H1 (cell line): ENCODE results near the gene FMNL2. TPM values are rescaled to one million over a fixed set of nuclear protein-coding genes. Genes with fewer than 3 reads are reported as not detected.

Source experiments
- CTCF ChIA-PET: fragments of 300-600 bp; sonication (Branson Sonifier 250); formaldehyde crosslinking; loops from one replicate; lab custom pipeline; 2021; ENCODE audit not compliant: partially characterized antibody; lab: Charles Lee
- POLR2A ChIA-PET: fragments of 300-600 bp; sonication (Branson Sonifier 250); formaldehyde crosslinking; loops from one replicate; lab custom pipeline; 2021; ENCODE audit warnings: inconsistent platforms; ENCODE audit not compliant: partially characterized antibody; lab: Charles Lee
- DNase-seq, 2 experiments: peaks; one replicate each; pipeline versions ENCODE4 v3.0.0 to v3.0.0-alpha.2; 2010 to 2022; ENCODE audit warnings: low spot score in 2 of 2, low read depth in 1 of 2, mixed read lengths in 1 of 2
- FAIRE-seq: peaks from 2 replicates; lab custom pipeline; 2011; peaks lifted over from hg19 to GRCh38; lab: Jason Lieb, UNC
- H2AFZ ChIP-seq: 2 replicates; pipeline ENCODE4 v1.8.1; 2012; ENCODE audit warnings: low read length, inconsistent platforms
- H2AK5ac ChIP-seq: 2 replicates; pipeline ENCODE4 v1.6.1; 2013; ENCODE audit warnings: low read depth, low read length
- H2BK120ac ChIP-seq: replicated peaks from 2 replicates; pipeline ENCODE3; 2013; ENCODE audit warnings: low read depth, low read length, inconsistent platforms
- H2BK12ac ChIP-seq: 2 replicates; pipeline ENCODE4 v1.6.1; 2013; ENCODE audit warnings: low read depth, low read length
- H2BK15ac ChIP-seq: 2 replicates; pipeline ENCODE4 v1.6.1; 2013; ENCODE audit warnings: low read length
- H2BK20ac ChIP-seq: 2 replicates; pipeline ENCODE4 v1.6.1; 2013; ENCODE audit warnings: low read length
- H2BK5ac ChIP-seq: 2 replicates; pipeline ENCODE4 v1.6.1; 2013; ENCODE audit warnings: low read depth, low read length
- H3K14ac ChIP-seq: 2 replicates; pipeline ENCODE4 v1.6.1; 2013; ENCODE audit warnings: inconsistent platforms; ENCODE audit not compliant: insufficient read length
- H3K18ac ChIP-seq: 2 replicates; pipeline ENCODE4 v1.6.1; 2013; ENCODE audit warnings: low read length; ENCODE audit errors: extremely low read depth
- H3K23ac ChIP-seq: 2 replicates; pipeline ENCODE4 v1.6.1; 2013; ENCODE audit warnings: inconsistent platforms; ENCODE audit not compliant: insufficient read length
- H3K23me2 ChIP-seq: 2 replicates; pipeline ENCODE4 v1.6.1; 2013; ENCODE audit warnings: low read depth, low read length
- H3K27ac ChIP-seq: 2 replicates; pipeline ENCODE4 v1.6.1; 2011; ENCODE audit warnings: low read depth, low read length, inconsistent platforms
- H3K27me3 ChIP-seq, 4 experiments: replicated peaks in 1 of 4; 1 replicate in 1 of 4; 2 replicates in 3 of 4; pipeline versions ENCODE4 v1.6.1 to v1.8.1; 2011 to 2013; ENCODE audit warnings: low read length in 3 of 4, mild to moderate bottlenecking in 3 of 4, inconsistent platforms in 2 of 4, mixed read lengths in 2 of 4, moderate library complexity in 1 of 4; ENCODE audit not compliant: control insufficient read depth in 3 of 4, insufficient read depth in 3 of 4; ENCODE audit errors: extremely low read depth in 1 of 4
- H3K36me3 ChIP-seq, 4 experiments: 2 replicates each; pipeline versions ENCODE4 v1.6.1 to v1.8.1; 2011 to 2013; ENCODE audit warnings: mild to moderate bottlenecking in 4 of 4, low read length in 3 of 4, moderate library complexity in 2 of 4, control low read depth in 1 of 4, inconsistent platforms in 1 of 4; ENCODE audit not compliant: insufficient read depth in 4 of 4, control insufficient read depth in 2 of 4
- H3K4ac ChIP-seq: replicated peaks from 2 replicates; pipeline ENCODE3; 2013; ENCODE audit warnings: low read length, low read depth, mixed read lengths, inconsistent platforms; ENCODE audit not compliant: insufficient read length
- H3K4me1 ChIP-seq, 4 experiments: replicated peaks in 1 of 4; 1 replicate in 1 of 4; 2 replicates in 3 of 4; pipeline versions ENCODE4 v1.6.1 to v1.8.1; 2011 to 2013; ENCODE audit warnings: low read length in 3 of 4, inconsistent platforms in 2 of 4, mixed read lengths in 1 of 4; ENCODE audit not compliant: insufficient read depth in 4 of 4, control insufficient read depth in 3 of 4
- H3K4me2 ChIP-seq, 2 experiments: 2 replicates each; pipeline versions ENCODE4 v1.6.1 to v1.8.1; 2011 to 2013; ENCODE audit warnings: low read depth in 2 of 2, low read length in 2 of 2, control low read depth in 1 of 2, inconsistent platforms in 1 of 2, mild to moderate bottlenecking in 1 of 2; ENCODE audit not compliant: insufficient read depth in 1 of 2
- H3K4me3 ChIP-seq, 4 experiments: fragments of 200-600, 300-600 bp in 1 of 4; sonication (generic), shearing (Covaris generic), sonication (Bioruptor Twin) in 1 of 4; 2 replicates each; pipeline versions ENCODE4 v1.5.1 to v1.8.1; 2011 to 2016; ENCODE audit warnings: low read length in 4 of 4, low read depth in 3 of 4, control low read depth in 2 of 4, inconsistent platforms in 2 of 4, mild to moderate bottlenecking in 2 of 4, mixed read lengths in 1 of 4, moderate library complexity in 1 of 4; ENCODE audit not compliant: insufficient read depth in 2 of 4; ENCODE audit errors: extremely low read depth in 1 of 4
- H3K56ac ChIP-seq: replicated peaks from 2 replicates; pipeline ENCODE3; 2013; ENCODE audit warnings: low read depth, mild to moderate bottlenecking, mixed read lengths, low read length, inconsistent platforms; ENCODE audit not compliant: insufficient read length
- H3K79me1 ChIP-seq: 2 replicates; pipeline ENCODE4 v1.6.1; 2013; ENCODE audit warnings: low read depth, low read length, control low read depth
- H3K79me2 ChIP-seq, 2 experiments: 2 replicates each; pipeline versions ENCODE4 v1.6.1 to v1.8.1; 2012 to 2013; ENCODE audit warnings: low read length in 2 of 2, mild to moderate bottlenecking in 2 of 2, inconsistent platforms in 1 of 2; ENCODE audit not compliant: insufficient read depth in 2 of 2, control insufficient read depth in 1 of 2
- H3K9ac ChIP-seq, 4 experiments: replicated peaks in 1 of 4; 1 replicate in 1 of 4; 2 replicates in 3 of 4; pipeline versions ENCODE4 v1.6.1 to v1.8.1; 2011 to 2013; ENCODE audit warnings: low read depth in 3 of 4, low read length in 3 of 4, control low read depth in 2 of 4, mild to moderate bottlenecking in 2 of 4, moderate library complexity in 2 of 4, inconsistent platforms in 1 of 4; ENCODE audit errors: extremely low read depth in 1 of 4
- H3K9me3 ChIP-seq, 2 experiments: 2 replicates each; pipeline versions ENCODE4 v1.6.1 to v1.8.1; 2012 to 2013; ENCODE audit warnings: mild to moderate bottlenecking in 2 of 2, moderate library complexity in 2 of 2, control low read depth in 1 of 2, inconsistent platforms in 1 of 2, low read depth in 1 of 2, low read length in 1 of 2, mixed read lengths in 1 of 2; ENCODE audit not compliant: insufficient read depth in 2 of 2
- H4K20me1 ChIP-seq, 2 experiments: replicated peaks in 1 of 2; 2 replicates each; pipeline versions ENCODE3 to v1.8.1; 2011 to 2013; ENCODE audit warnings: inconsistent platforms in 2 of 2, low read length in 2 of 2, mild to moderate bottlenecking in 1 of 2; ENCODE audit not compliant: insufficient read depth in 2 of 2, control insufficient read depth in 1 of 2
- H4K5ac ChIP-seq: 2 replicates; pipeline ENCODE4 v1.6.1; 2013; ENCODE audit warnings: low read length, low read depth, mixed read lengths, inconsistent platforms; ENCODE audit not compliant: insufficient read length
- H4K8ac ChIP-seq: 2 replicates; pipeline ENCODE4 v1.8.0; 2013; ENCODE audit warnings: mild to moderate bottlenecking, moderate library complexity, low read length, inconsistent platforms; ENCODE audit not compliant: insufficient read depth; ENCODE audit errors: extremely low read depth
- H4K91ac ChIP-seq: replicated peaks from 2 replicates; pipeline ENCODE3; 2013; ENCODE audit warnings: low read length, mixed read lengths, inconsistent platforms; ENCODE audit not compliant: insufficient read length
- KDM5A ChIP-seq: fragments of 200-600 bp; IDR thresholded peaks from 2 replicates; pipeline ENCODE4 v1.7.1; 2012; ENCODE audit warnings: mild to moderate bottlenecking, low read length, inconsistent platforms, mixed read lengths
- NANOG ChIP-seq: IDR thresholded peaks from 2 replicates; pipeline ENCODE4 v1.6.1; 2011; ENCODE audit warnings: low read length, low read depth, mild to moderate bottlenecking, inconsistent platforms; ENCODE audit not compliant: insufficient read depth, poor library complexity, severe bottlenecking
- SIRT6 ChIP-seq: IDR thresholded peaks from one replicate; pipeline ENCODE4 v1.7.1; 2012; ENCODE audit warnings: low read length, inconsistent platforms
- SP1 ChIP-seq: IDR thresholded peaks from 2 replicates; pipeline ENCODE4 v1.6.1; 2011; ENCODE audit warnings: low read depth, low read length
- USF2 ChIP-seq: IDR thresholded peaks from 2 replicates; pipeline ENCODE4 v1.6.1; 2011; ENCODE audit warnings: low read length, improper control_type of control experiment
- WGBS, 2 experiments: shearing (Covaris generic) in 1 of 2; methylation state at CpG; one replicate each; pipeline versions ENCODE4 v1.1.6 to v1.1.7; 2013 to 2015; ENCODE audit warnings: low lambda C conversion rate in 2 of 2, mixed read lengths in 2 of 2, inconsistent platforms in 1 of 2, low coverage in 1 of 2, missing lambda C conversion rate in 1 of 2; ENCODE audit not compliant: insufficient replicate concordance in 2 of 2, insufficient coverage in 1 of 2, insufficient read length in 1 of 2; ENCODE audit errors: extremely low coverage in 1 of 2, missing lambda C conversion rate in 1 of 2; 5-methylcytosine and 5-hydroxymethylcytosine counted together
- polyA plus RNA-seq, 7 experiments: library from polyadenylated mRNA; depleted of rRNA in 3 of 7; stranded (reverse) in 5 of 7; unstranded in 2 of 7; fragments of >200 nt in 5 of 7; fragments of 200-250 nt in 2 of 7; gene quantifications; 1 replicate in 5 of 7; 2 replicates in 1 of 7; 4 replicates in 1 of 7; pipeline versions ENCODE4 v1.2.1 to v1.2.3, GENCODE V29; 2011 to 2013; ENCODE audit warnings: missing spikeins in 2 of 7, mixed read lengths in 2 of 7
- total RNA-seq: library from RNA; stranded (reverse); fragmentation: NEBNext Ultra II Directional; extraction: Animal tissue kit (Norgen Biotek cat#: 25700); gene quantifications from 2 replicates; pipeline ENCODE4 v1.2.1, GENCODE V29; 2021

The FMNL2 gene
- total and polyA plus RNA-seq, 2 of the 8 experiments (the other 6 are each of a cell fraction or from before 2014, with no cell fraction given) = 15.5 to 45.1 TPM

GRCh38 chr2:152372438-152372984 lies 37.5 kb downstream of the FMNL2 start:
- H2BK5ac ChIP-seq = no peak overlapping the region
- no peak overlapping the region for H4K5ac ChIP-seq
- H2BK12ac ChIP-seq = no peak overlapping the region
- no peak overlapping the region for H2BK120ac ChIP-seq
- H3K9me3 ChIP-seq = no peaks in the 10 kb centered on the region
- 58% methylated on average over 3 of the region's 3 CpGs; no CpG with 5 or more reads in 1 of the 2 experiments for WGBS, 2 experiments
- H3K4ac ChIP-seq = no peak overlapping the region
- POLR2A ChIA-PET = interaction anchor here (1.1 kb wide), 1 partner anchor 37 kb away, joined by 3 read pairs; no protein-coding TSS in a partner anchor
- no peak overlapping the region for H2AFZ ChIP-seq
- H3K14ac ChIP-seq = no peak overlapping the region
- H3K23me2 ChIP-seq = no peaks in the 10 kb centered on the region
- H3K18ac ChIP-seq = no peak overlapping the region
- no peak overlapping the region for H4K8ac ChIP-seq
- H3K27ac ChIP-seq = no peak overlapping the region
- H3K4me2 ChIP-seq = no peak overlapping the region
- no peak overlapping the region for H2AK5ac ChIP-seq
- no peaks in the 10 kb centered on the region for H3K27me3 ChIP-seq
- no peak overlapping the region for H4K91ac ChIP-seq
- no peak for FAIRE-seq
- H3K4me3 ChIP-seq = no peak overlapping the region
- H3K23ac ChIP-seq = no peak overlapping the region
- no peak overlapping the region for H3K9ac ChIP-seq
- H2BK15ac ChIP-seq = no peak overlapping the region
- H3K56ac ChIP-seq = no peak overlapping the region
- DNase-seq = no peak
- peaks cover 13 to 20% of the 10 kb centered on the region in 2 experiments for H4K20me1 ChIP-seq
- peaks cover 6 to 93% of the 10 kb centered on the region in 2 experiments; a peak in 3 of 4 replicates for H3K79me2 ChIP-seq
- no peak overlapping the region for H2BK20ac ChIP-seq
- H3K79me1 ChIP-seq = peaks cover 4% of the 10 kb centered on the region; the same call in 1 of the 2 replicates
- peaks cover 0 to 8% (median 4%) of the 10 kb centered on the region in 4 experiments; a peak in 3 of 7 replicates for H3K4me1 ChIP-seq
- CTCF ChIA-PET = interaction anchor here (1.2 to 1.3 kb wide), 2 partner anchors 42 to 263 kb away, joined by 3 to 6 read pairs; no protein-coding TSS in a partner anchor
- no peaks in the 10 kb centered on the region for H3K36me3 ChIP-seq
- TF ChIP-seq USF2 (no peak), SP1 (no peak), KDM5A (no peak), NANOG (no peak), SIRT6 (no peak)
